ENCODE measurements around the gene SYNPO.

Gene SYNPO, protein sequence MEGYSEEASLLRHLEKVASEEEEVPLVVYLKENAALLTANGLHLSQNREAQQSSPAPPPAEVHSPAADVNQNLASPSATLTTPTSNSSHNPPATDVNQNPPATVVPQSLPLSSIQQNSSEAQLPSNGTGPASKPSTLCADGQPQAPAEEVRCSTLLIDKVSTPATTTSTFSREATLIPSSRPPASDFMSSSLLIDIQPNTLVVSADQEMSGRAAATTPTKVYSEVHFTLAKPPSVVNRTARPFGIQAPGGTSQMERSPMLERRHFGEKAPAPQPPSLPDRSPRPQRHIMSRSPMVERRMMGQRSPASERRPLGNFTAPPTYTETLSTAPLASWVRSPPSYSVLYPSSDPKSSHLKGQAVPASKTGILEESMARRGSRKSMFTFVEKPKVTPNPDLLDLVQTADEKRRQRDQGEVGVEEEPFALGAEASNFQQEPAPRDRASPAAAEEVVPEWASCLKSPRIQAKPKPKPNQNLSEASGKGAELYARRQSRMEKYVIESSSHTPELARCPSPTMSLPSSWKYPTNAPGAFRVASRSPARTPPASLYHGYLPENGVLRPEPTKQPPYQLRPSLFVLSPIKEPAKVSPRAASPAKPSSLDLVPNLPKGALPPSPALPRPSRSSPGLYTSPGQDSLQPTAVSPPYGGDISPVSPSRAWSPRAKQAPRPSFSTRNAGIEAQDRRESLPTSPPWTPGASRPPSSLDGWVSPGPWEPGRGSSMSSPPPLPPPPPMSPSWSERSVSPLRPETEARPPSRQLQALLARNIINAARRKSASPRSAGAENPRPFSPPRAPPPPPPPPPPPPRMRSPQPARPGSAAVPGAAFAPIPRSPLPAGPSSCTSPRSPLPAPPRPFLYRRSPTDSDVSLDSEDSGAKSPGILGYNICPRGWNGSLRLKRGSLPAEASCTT

DNA sequence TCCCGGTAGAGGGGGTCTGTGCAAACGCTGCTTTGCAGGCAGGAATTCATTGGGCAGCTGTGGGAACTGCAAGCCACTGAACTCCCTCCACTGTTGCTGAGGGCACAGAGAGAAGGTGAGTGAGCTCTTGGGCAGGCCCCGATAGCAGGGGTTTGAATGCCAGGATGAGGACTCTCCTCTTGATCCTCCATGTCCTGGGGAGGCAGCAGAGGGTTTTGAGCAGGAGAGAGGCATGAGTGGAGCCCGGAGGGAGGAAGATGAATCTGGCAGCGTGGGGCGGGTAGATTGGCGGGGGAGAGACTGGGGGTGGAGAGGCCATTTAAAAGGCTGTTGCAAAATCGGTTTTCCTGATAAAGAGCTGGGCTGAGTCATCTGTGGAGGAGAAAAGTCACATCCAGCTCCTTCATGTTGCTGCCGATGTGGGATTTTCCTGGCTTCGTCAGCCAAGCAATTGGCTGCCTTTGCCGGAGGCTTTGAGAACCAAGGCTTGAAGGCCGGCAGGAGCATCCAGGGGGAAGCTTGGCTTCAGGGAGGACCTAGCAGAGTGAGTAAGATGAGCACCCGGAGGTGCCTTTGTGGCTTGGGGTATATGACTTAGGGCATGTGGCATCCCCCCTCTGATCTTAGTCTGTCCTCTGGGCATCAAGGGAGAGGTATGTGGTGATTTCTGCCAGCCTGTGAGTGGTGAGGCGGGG, at the start of gene SYNPO:
SYNPO (plus strand) TSS at position 350 of the 695 bp plus-strand sequence. CDS start 7,616 bp downstream, outside the sequence.
- DNase-seq: peak; percentile 95

DNA sequence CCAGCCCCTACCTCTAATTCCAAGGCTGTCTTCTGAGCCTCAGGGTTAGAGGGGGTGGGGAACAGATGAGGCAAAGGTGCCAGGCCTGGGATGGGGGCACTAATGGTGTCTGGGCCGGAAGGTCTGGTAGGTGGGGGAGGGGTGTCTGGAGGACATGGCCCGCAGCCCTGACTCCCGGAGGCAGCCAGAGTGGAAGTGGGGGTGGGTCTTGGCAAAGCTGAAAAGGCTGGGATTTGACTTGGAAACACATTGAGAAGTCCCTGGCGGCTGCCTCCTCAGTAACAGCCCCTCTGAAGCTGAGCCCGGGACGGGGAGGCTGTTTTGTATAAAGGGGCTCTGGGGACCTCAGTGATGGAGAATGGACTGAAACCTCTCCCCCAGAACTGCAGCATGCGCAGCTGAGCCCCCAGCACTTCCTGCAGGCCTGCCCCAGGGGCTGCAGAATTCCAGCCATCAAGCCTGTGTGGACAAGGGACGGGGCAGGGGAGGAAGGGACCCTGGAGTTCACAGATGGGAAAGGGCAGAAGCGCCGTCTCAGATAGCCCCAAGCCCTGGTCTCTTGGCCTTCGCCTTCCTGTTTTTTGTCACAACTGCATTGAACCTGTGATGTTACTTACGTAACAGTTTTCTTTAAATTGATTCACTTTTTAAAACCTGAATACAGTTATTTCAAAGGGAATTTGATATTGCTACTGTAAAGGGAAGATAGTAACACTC, 49.3 kb upstream of the SYNPO start:
- DNase-seq: no peak

DNA sequence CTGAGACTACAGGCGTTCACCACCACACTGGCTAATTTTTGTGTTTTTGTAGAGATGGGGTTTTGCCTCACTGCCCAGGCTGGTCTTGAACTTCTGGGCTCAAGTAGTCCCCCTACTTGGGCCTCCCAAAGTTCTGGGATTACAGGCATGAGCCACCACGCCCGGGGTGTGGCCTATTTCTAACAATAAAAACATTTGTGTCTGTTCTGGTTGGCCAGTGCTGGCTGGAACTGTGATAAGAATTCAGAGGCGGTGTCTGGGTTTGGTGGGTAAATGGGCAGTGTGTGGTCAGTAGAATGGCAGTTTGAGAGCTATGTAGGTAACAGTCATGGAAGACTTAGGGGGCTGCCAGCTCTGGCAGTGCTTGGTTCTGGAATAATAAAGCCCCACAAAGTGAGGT, 46.9 kb upstream of the SYNPO start:
- no peak for DNase-seq

DNA sequence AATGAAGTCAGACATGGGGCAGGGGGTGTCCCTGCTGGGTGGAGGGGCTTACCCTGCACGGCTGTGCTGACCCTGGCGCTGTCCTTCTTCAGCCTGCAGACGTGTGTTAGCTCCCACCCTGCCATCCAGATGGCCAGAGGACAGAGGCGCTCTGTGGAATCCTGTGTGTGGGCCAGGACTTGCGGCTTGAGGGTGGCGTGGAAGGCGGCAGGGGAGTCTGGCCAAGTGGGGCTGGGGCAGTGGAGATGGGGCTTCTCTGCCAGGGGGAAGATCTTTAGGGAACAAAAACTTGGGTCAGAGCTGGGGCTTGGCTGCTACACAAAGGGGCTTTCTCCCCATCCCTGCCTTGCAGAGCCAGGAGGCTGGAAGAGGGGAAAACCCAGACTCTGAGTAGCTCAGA, 46.5 kb upstream of the SYNPO start:
- no peak for DNase-seq

DNA sequence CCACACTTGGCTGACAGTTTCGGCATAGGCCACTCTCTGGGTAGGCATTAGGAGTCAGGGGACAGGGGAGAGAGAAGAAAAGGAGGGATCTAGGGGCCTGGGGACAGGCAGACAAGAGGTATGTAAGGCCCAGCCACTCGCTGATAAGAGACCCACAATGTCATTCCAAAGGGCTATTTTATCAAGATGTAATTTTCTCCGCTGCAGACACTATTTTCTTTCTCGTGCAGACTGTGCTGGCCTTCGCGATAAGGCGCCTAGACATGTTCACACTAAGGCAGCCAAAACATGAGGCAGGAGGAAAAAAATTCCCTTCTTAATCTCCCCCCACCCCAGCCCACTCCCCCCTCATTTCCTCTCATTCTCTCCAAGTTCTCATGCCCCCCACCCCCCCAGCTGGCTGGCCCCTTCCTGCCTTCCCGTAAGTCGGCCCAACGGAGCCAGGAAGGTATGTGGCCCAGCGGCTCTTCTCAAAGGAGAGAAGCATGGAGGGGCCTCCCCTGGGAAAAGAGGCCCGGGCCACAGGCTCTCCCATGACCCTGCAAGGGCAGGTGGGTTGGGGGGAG, 44.9 kb upstream of the SYNPO start:
- peak; percentile 79 for DNase-seq

DNA sequence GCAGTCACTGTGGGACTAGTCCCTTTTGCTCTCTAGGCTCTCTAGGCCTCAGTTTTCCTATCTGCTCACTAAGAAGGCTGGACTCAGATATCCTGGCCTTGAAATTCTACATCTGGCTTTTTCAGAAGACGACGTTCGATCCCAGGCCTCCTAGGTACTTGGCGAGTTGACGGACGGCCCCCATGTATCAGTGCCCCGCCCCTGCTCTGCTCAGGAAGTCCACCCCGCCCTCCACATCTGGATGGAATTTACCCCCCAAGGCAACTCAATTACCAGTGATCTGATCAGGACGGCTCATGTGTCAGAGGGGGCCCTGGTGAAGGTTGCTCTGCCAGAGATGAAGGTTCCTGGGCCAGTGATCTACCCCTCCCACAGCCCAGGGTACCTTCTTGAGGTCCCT, 44.1 kb upstream of the SYNPO start:
- peak; percentile 60 for DNase-seq

DNA sequence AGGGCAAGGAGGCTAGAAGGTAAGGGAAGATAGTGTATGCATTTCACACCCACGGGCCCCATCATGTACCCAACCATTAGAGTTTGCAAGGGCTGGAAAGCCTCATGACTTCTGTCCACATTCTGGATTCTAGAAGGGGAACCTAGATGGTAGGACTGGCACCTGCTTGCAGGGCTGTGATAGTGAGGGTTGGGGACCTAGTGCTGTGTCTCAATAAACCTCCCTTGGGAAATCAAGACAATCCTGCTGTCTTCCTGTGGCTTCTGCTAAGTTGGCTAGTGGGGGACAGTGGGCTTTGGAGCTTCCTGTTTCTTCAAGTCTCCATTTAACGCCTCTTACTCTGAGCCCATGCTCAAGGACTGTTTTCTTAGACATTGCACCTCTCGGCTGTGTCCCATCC, 43.6 kb upstream of the SYNPO start:
- DNase-seq: no peak

DNA sequence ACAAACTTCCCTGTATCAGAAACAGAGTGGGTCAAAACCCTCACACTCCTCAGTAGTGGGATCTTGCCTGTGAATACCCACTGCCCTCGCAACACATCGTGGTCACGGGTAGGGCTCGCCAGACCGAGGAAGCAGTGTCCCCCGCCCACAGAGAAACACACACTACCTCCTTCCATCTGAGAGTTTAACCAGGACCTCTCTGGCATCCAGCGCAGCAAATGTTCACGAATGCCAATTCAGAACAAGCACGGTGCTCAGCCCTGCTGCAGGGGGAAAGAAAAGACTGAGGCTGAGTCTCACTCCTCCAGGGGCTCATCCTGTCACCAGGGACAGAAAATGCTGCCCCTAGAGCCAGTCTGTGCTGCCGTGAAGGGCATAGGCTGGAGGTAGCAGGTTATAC, 42.5 kb upstream of the SYNPO start:
- DNase-seq: no peak

DNA sequence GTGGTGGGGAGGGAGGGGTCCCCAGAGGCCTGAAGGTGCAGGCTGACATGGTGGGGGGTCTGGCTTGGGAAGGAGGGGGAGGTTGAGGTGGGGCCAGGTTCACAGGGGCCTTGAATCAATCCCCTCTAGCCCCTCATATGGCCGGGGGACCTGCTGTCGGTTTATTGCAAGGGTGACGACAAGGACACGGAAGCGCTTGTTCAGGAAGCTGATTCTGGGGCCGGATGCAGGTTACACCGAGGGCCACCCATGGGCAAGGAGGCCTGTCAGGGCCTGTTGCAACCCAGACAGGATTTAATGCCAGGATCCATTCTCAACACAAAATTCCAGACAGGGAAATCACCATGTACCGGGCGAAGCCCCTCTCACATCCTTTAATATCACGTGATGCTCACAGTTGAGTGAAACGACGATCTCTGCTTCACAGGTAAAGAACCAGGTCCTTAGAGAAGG, 41.6 kb upstream of the SYNPO start:
- no peak for DNase-seq

DNA sequence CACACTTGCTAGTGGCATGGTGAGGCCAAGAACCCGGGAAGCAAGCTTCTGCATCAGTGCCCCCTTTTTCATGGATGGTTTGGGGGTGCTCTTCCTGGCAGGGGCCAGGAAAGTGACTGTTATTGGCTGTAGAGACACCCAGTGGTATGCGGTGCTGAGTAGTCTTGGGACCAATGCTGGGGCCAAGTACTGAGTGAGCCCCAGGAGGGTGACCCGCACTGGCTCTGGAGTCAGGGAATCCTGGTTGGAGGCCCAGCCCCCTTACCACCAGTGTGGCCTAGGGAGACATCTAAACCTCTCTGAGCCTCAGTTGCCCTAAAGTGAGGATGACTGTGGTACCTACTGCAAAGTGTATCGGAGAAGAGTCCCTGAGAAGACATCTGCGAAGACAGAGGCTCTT, 41.2 kb upstream of the SYNPO start:
- no peak for DNase-seq

DNA sequence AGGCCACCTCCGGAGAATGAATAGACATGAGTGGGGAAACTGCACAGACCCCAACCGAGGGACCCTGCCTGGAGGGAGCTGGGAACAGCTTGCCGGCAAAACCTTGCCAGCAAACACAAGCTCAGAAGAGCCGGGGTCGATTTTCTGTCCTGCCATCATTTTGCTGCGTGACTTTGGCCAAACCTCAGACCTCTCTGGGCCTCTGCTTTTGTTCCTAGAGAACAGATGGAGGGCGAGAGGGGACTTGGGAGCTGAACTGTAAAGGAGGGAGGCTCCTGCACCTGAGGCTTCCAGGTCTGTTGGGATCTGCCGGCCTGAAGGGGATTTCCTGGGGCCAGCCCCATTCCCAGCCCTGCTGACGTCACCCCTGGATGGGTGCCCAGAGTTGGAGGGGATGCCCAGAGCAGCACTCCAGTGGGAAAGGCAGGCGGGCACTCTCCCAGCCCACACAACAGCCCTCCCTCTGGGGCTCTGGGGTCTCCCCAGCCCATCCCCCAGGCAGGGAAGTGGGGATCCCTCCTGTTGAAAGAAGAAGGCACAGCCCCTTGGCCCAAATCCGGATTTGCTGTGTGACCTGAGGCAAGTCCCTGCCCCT, 40.4 kb upstream of the SYNPO start:
- peak; percentile 77 for DNase-seq

DNA sequence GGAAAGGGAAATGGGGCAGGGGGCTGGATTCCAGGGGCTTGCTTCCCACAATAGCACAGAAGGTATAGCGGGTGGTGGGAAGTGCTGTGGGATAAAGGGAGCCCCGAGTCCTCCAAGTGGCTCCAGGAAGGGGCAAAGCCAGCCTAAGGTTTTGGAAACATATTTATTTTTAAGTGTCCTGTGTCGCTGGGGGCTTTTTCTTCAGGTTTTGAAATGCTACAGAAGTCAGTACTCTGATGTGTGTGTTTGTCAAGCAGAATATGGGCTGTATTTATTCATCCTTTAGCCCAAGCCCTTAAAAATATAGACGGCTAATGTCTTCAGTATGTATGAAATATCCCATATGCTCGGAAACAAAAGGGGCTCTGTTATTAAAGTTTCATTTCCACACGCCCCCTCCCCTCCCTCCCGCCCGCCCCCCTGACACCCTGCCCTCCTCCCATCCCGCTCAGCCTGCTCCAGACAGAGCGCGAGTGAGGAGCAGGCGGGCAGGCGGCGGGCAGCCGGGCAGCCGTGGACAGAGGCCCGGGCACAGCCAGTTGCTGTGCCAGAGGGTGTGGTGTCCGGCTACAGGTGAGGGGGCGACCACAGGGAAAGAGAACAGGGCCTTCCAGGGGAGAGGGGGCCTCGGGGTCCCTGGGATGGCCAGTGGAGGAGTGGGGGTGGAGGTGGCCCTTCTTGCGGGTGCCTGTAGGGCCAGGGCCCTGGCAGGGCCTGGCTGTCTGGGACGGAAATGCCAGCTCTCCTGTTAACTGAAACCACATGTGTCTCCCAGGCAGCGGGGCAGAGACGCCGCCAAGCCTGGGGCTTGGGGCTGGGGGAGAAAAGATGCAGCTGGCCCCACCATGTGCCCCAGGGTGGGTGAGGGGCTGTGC, 39.6 kb upstream of the SYNPO start:
- peak; percentile 31 for DNase-seq

DNA sequence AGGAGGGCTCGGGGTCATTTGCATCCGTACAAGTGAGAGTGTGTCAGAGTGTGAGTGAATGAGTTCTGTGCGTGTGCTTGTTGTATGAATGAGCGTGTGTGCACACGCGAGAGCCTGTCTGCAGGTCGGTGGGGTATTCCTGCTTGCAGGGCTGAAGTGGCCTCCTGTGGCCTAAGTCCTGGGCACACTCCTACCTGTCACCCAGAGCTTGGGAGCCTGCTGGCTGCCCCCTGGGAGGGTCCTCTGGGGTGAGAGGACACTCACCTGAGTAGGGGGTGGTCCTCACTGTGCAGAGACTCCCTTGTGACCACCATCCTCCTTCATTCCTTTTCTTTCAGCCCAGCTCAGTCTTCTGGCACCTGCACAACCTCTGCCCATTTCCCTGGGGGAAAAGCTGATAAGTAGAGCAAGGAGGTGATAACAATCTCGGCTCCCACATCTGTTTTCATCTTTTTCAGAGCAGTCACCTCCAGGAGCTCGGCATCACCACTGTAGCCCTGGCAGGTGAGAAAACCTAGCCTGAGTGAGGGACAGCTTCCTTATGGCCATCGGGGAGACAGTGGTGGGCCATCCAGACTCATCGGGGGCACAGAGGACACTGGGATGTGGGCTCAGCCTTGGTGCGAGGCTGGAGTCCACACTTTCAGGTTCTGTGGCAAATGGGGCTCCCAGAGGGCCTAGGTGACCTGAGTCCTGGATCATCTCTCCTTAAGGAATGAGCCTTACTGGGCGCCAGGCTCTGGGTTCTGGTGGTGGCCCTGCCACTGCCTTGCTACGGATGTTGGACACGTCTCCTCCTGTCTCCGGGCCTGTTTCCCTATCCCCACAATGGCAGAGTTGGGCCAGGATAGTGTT, 38.7 kb upstream of the SYNPO start:
- no peak for DNase-seq

DNA sequence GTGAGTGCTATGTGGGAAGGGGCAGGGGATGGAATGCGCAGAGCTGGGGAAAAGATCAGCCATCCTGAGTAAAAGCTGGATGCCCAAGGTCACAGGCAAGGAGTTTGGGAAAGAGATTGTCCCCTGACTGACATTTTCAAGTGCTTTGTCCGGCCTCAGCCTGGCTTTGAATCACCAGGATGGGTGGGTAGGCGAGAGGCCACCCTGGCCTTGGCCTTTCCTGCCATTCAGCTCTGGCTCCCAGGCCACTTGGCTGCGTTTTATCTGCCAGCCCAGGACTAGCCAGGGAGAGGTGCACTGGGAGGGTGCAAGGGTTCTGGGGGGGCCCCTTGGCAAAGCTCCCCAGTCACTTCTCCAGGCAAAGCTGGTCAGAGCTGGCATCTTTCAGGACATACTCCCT, 37.4 kb upstream of the SYNPO start:
- no peak for DNase-seq

DNA sequence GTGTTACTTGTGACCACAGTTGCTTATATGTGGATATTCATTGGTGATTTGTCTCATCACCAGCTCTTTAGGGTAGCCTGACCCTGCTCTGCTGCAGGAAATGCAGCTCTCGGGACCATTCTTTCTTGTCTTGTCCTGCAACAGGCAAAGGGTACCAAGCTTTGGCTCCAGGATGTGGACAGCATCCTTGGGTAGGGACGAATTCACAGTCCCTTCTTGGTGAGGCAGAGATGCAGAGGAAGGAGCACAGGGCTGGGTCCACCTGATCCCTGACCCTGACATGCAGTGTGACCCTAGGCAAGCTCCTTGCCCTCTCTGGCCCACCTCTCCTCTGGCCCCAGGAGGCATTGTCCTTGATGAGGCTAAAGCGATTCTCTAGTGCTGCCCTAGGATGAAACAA, 37.0 kb upstream of the SYNPO start:
- DNase-seq: no peak

DNA sequence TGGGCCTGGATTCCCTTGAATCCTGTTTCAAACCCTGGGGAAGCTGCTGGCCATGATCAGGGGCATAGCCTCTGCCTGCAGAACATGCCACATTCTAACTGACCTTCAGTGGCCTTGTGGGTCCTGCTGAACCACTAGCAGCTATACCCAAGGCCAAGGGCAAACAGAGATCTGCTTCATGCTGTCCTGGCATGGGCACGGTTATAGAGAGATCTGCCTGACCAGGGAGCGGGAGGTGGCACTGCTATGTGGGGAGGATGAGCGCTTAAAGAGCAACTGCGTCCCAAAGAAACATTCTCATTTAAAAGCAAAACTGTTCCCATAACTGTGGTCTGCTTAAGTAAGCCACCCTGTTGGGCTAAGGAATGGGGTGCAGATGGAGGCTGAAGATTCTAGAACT, 36.5 kb upstream of the SYNPO start:
- DNase-seq: no peak

DNA sequence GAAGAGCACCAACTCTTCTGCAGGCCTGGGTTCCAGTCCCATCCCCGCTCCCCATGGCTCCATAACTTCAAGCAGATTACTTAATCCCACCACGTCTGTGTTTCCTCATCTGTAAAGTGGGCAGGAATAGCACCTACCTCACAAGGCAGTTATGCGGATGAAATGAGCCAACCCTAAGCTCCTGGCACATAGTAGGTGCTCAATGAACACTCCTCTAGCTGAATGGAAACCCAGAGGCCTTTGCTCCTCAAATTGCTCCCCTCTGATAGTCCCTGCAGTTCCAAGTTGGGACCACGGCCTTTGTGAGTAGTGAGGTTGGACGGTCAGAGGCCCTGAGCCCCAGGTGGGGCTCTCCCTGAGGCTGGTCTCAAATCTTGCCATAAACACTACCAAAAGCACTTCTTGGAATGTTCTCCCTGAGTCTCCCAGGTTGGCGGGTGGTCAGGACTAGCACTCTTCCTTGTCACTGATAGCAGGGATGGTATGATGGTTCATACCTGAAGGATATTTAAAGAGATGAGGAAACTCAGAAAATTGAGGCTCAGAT, 35.5 kb upstream of the SYNPO start:
- DNase-seq: no peak

DNA sequence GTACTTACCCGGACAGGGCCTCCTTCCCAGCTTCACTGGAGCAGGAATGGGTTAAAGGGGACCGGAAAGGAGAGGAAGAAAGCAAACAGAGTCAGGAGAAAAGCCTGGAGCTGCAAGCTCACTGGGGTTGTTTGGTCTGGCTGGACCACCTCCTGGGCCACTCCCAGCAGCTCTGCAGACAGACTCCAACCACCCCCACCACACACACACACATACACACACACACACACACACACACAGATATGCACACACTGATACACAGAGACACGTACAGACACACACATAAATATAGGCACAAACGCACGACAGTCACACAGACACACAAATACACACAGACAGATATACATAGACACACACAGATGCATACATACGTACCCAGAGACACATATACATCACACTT, 34.9 kb upstream of the SYNPO start:
- DNase-seq: no peak

DNA sequence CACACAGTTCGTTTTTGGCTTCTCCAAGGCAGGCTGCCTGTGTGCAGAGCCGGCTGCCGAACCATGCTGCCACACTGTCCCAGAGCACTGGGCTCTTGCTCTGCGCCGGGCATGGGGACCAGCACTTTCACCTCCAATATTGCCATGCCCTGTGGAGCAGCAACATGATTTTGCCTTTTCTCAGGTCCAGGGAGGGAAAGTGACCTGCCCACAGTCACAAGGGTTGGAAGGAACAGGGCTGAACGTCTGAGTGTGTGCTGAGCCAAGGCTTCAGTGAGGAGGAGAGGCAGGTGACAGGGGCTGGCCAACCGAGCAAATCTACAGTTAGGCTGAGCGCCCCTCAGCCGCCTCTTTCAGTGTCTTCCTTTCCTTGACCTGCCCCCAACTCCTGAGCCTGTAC, 34.0 kb upstream of the SYNPO start:
- DNase-seq: no peak

DNA sequence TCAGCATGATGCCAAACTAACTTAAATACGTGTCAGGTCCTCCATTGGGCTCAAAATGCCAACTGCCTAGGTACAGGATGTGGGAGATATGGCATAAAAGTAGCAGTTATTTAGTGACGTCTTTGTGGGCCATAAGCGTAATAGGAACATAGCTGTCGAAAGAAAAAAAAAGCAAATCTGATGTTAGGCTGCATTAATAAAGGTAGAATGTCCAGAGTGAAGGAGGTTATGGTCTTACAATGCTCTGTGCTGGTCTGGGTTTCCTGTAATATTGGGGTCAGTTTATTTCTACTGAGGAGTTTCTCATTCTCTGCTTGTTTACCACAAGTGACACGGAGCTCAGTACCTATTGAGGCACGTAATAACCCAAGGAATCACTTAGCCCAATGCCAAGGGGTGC, 33.4 kb upstream of the SYNPO start:
- DNase-seq: no peak
